ENCODE results near the gene LHX6.

LHX6 gene

DNA sequence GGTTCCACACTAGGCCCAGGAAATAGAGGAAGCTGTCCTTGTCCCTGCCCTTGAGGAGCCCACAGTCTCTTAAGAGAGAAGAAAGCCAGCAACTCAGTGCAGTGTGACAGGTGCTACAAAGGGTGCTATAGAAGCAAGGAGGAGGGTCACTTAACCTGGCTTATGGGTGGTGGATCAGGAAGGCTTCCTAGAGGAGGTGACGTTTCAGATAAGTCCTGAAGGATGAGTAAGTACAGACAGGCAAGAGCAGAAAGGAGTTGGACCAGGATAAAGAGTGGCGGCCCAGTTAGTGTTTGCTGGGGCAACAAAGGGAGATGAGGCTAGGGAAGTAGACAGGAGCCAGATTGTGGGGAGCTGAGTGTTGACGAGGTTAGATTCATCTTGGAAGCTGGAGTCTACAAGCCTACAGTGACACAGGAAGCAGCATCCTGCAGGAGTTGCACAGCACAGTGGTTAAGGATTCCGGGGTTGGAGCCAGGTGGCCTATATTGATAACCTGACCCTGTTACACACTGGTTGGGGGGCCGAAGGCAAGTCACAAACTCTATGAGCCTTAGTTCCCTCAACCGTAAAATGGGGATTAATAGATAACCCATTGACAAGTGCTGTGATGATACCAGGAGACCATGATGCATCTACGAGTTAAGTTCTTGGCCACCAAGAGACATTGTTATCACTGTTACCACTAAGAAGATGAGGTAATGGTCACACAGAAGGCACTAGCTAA is 5.4 kb upstream of the LHX6 start:
- DNase-seq: no peak

GRCh38 chr9:122232796-122233306 is 4.1 kb upstream of the LHX6 start:
- DNase-seq: no peak

- DNase-seq: no peak
These were observed 704 bp upstream of the LHX6 start for GRCh38 chr9:122229485-122229837.

DNA sequence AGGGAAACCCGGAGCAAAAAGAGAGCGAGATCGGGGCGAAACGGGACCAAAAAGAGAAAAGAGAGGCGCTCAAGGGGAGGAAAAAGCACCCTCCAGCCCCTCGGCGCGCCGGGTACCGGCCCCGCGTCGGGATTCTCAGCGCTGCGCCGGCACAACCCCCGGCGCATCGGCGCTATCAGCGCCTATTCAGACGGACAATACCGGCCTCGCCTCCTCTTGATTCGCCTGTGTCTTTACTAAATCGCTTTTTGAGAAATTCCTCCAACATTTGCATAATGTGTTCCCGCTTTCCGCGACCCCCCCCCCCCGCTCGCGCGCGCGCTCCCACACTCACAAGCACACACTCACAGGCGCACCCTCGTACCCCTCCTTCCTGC is 578 bp downstream of the LHX6 start:
- DNase-seq: no peak

DNA sequence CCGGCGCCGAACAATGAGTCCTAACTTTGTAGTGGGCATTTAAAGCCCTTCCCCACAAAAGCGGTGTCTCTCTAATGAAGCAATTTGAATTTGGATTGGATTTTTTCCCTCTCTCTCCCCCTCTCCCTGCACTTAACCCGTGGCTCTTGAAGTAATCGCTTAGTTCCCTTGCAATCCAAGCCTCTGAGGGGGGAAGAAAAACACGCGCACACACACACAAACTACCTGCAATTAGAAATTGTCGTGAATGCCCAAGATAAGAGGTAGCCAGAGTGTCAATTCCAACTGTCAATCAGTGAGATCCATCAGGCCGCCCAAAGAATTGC is 1.2 kb downstream of the LHX6 start:
- no peak for DNase-seq

- DNase-seq: no peak
These were observed 1.8 kb downstream of the LHX6 start for GRCh38 chr9:122226758-122227574.

GRCh38 chr9:122226142-122226757 is 2.5 kb downstream of the LHX6 start:
- no peak for DNase-seq

- no peak for DNase-seq
These were observed 3.2 kb downstream of the LHX6 start for GRCh38 chr9:122225312-122226141.

- DNase-seq: no peak
These were observed 5.3 kb downstream of the LHX6 start for GRCh38 chr9:122223435-122223834.

- no peak for DNase-seq
These were observed 6.0 kb downstream of the LHX6 start for GRCh38 chr9:122222791-122223190.

GRCh38 chr9:122221183-122221811 is 7.5 kb downstream of the LHX6 start:
- DNase-seq: no peak

DNA sequence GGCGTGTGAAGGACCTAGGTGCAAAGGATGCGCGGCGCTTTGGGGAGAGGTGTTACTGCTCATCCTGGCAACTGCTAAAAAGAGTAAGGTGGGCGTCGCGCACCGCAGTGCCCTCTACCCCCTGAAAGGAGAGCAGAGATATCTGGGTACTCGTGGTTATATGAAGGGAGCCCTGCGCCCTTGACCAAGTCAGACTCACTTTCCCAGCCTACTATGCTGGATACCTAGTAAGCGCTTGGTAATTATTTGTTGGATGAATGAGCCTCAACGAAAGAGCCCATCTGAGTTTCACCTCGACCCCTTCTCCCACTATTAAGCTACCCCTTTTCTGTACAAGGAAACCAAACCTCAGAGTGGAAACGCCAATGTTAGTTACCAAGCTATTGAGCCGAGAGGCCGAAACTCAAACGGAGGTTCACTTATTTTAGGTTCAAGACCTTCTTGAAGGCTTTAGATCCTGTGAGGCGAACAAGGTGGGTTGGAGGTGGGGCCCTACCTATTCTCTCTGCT is 8.0 kb downstream of the LHX6 start:
- DNase-seq: no peak

DNA sequence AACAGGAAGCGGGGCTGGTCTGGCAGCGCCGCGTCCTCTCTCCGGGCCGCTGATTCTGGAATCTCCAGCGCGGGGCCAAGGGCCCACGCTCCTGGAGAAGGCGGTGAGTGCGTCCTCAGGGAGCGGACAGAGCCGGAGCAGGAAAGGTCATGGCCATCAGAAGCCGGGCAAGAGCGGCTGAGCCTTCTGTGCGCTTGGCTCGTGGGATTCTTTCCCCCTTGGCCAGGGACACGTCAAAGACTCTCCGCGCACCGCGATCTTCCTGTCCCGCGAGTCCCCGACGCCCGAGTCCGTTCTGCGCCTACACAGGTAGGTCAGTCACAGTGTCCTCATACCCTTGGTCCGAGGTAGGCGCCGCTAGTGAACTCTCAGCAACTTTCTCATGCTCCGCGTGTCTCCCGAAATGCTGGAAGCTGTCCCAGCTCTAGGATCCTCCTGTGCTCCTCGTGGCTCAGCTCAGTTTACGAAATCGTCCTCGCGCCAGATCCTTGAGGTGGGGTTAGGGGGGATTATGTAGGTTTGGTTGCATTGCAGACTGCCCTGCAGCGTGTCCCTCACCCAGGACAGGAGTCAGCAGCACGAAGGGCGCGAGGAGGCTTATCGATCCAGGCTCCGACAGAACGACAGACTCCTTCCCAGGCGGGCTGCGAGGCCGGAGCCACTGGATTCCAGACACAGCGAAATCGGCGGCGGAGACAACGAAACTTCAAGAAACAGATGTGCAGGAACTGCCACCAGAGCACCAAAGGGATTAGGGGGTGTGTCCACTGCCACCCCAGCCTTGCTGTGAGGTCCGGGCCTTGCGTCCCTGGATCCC is 8.7 kb downstream of the LHX6 start:
- DNase-seq: no peak

- DNase-seq: no peak
These were observed 9.6 kb downstream of the LHX6 start for GRCh38 chr9:122218935-122219855.

- DNase-seq: no peak
These were observed 10.5 kb downstream of the LHX6 start for GRCh38 chr9:122218071-122218934.

DNA sequence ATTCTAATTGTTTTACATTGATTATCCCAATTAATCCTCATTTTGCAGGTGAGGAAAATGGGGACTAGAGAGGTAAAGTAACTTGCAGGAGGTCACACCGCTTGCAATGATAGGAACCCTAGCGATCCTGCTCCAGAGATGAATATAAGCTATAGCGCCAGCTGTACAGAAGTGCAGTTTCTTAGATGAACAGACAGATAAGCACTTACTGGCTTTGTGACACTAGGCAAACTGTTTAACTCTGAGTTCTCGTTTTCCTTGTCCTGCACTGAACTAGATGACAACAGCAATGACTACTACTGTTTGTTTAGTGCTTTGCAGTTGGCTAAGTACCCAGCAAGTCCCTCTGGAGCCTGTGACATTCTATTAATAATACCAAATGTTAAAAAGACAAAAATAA is 11.1 kb downstream of the LHX6 start:
- DNase-seq: no peak

DNA sequence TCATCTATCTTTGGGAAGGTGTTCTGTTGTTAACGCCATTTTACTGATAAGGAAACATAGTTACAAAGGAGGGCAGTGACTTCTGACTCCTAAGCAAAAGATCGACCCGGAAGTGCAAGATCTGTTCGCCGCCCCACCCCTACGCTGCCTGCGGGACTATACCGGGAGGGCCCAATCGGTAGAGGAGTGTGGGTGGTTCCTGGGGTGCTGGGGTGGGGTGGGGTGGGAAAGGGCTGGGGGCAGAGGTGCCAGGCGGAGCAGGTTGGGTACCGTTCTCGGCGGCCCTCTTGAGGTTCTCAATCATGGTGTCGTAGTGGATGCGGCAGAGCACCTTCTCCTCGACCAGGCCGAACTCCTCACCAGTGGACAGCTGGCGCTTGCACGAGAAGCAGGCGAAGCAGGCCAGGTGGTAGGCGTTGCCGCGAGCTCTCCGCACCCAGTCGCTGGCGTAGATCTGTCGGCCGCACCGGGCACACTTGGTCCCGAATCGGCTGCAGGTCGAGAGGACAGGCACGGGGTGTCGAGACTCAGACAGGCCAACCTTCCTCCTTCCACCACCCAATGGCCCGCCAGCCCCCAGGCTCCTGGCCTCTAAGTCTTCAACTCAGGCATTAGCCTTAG is 11.8 kb downstream of the LHX6 start:
- DNase-seq: no peak

DNA sequence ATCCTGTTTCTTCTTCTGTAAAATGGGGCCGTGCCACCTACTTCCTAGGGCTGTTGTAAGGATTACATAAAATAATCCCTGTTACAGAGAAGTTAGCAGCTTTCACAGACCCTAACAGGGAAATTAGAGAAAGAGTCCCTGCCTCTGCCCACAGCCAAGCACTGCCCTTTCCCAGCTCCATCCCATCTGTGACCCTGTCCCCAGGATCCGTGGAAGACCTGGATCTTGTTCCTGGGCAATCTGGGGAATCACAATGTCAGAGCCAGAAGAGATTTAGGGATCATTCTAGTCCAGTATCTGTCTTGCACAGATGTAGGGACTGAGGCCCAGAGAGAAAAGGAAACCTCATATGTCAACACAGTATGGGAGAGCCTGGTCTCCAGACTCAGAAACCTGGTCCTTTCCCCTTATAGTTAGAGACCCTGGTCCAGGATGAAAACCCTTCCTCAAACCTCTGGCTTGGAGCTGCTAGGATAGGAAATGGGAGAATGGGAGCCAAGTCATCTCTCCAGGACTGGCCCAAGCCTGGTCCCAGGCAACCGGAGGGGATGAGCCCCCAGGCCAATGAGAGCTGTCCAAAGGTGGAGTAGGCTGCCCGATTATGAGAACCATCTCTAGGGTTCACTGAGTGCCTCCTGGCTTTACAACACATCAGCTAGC is 12.5 kb downstream of the LHX6 start:
- no peak for DNase-seq
